CD4-positive, alpha-beta T cell treated with Interleukin-4 for 1 hour (primary cell): ENCODE results near the gene LRP10.
"Not testable (repeated sequence)": the region's sequence is repeated elsewhere in the genome, so short reads cannot be mapped to it uniquely, and the experiment has no call there.

Experiments
- DNase-seq, 2 donors: peaks; one replicate each; pipeline ENCODE4 v3.0.0-alpha.2; 2020 to 2022

Gene LRP10, protein sequence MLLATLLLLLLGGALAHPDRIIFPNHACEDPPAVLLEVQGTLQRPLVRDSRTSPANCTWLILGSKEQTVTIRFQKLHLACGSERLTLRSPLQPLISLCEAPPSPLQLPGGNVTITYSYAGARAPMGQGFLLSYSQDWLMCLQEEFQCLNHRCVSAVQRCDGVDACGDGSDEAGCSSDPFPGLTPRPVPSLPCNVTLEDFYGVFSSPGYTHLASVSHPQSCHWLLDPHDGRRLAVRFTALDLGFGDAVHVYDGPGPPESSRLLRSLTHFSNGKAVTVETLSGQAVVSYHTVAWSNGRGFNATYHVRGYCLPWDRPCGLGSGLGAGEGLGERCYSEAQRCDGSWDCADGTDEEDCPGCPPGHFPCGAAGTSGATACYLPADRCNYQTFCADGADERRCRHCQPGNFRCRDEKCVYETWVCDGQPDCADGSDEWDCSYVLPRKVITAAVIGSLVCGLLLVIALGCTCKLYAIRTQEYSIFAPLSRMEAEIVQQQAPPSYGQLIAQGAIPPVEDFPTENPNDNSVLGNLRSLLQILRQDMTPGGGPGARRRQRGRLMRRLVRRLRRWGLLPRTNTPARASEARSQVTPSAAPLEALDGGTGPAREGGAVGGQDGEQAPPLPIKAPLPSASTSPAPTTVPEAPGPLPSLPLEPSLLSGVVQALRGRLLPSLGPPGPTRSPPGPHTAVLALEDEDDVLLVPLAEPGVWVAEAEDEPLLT

DNA sequence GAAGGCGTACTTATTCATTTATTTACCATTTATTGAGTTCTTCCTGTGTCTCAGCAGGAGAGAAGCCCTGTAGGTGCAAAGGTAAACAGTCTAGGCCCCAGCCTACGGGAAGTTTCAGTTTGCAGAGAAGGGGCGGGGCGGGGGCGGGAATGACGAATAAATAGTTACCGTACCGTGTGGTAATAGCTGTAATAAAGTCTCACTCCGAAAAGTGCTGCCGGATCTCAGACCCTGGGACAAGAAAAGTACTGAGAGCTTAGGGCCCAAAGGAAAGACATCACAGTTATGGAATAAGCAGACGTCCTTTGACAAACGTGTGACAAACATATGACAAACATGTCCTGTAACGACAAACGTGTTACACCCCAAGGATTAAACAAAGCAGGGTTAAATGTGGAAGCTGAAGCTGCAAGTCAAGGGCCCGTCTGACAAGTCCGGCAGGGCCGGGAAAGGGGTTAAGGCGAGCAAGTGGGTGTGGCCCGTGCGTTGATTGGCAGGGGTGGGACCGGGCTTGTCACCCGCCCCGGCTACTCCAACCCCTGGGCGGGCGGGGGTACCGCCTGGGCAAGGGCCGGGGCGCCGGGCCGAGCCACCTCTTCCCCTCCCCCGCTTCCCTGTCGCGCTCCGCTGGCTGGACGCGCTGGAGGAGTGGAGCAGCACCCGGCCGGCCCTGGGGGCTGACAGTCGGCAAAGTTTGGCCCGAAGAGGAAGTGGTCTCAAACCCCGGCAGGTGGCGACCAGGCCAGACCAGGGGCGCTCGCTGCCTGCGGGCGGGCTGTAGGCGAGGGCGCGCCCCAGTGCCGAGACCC lies at the start of gene LRP10:
TSS of gene LRP10 (plus strand) at position 517 of the 809 bp plus-strand sequence. CDS start 564 bp downstream, outside the sequence.
- DNase-seq = peak; percentile 84

DNA sequence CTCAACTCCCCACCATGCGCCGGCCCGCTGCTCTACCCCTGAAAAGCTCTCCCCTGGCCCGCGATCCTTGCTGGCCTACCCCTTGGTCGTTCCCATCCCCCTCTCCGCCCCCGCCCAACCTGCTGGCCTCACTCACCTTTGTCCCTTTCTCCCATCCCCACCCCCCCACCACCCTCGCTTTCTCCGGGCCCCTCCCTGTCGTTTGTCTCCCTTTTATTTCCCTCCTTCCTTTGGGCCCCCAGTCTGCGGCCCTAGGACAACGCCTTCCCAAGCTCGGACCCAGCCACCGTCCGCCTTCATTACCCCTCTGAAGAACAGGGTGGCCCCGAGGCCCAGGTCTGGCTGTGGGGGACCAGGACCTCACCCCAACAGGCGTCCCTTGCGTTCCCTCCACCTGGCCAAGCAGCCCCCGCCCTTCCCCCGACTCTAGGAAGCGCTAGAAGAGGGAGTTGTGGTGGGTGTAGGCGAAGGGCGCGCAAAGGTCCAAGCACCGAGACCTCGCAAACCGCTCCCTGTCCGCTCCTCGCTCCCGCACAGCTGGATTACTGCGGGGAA lies 49.4 kb upstream of the LRP10 start:
- no peak for DNase-seq

DNA sequence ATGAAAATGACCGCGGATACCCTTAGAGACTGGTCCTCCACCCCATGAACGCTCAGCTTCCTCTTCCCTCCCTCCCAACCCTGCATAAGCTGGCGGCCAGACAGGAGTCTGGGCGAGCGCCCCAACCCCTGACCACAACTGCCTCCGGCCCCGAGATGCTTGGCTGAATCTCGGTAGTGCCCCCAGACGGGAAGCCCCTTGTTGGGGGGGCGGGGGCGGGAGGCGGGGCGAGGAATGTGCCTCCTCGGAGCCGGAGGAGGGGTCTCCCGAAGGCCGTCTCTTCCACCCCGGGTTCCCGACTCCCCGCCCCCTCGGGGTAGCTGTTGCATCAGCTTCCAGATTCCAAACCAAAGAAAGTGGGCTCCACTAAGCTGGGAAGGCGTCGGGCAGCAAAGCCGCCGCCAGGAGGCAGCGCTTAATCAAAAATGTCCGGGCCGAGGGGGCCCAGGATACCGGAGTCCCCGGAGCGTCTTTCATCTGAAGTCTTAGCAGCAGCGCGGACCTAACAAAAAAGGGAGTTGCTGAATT lies 48.9 kb upstream of the LRP10 start:
- peak; percentile 74 to 75 for DNase-seq

DNA sequence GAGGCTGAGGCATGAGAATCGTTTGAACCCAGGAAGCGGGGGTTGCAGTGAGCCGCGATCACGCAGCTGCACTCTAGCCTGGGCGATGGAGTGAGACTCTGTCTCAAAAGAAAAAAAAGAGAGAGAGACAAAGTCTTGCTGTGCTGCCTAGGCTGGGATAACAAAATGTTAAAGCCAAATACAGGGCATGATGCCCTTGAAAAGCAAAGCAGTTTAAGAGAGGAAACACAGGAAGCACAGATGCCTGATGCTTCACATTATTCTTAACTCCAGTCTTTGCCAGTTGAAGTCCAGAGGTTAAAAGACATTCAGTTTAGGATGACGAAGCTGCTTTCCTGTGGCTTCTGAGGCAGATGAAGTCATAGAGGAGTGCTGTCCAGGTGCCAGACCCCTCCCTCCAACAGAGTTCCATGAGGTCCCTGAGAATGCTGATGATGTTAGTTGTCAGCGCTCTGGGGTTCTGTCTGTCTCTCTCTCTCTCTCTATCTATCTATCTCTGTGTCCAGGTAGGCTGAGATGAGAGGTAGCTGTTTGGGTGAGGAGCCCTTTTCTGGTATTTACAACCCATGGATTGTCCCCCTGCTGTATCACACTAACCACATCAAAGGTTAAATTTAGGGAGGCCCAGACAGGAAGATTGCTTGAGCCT lies 46.7 kb upstream of the LRP10 start:
- no peak for DNase-seq

DNA sequence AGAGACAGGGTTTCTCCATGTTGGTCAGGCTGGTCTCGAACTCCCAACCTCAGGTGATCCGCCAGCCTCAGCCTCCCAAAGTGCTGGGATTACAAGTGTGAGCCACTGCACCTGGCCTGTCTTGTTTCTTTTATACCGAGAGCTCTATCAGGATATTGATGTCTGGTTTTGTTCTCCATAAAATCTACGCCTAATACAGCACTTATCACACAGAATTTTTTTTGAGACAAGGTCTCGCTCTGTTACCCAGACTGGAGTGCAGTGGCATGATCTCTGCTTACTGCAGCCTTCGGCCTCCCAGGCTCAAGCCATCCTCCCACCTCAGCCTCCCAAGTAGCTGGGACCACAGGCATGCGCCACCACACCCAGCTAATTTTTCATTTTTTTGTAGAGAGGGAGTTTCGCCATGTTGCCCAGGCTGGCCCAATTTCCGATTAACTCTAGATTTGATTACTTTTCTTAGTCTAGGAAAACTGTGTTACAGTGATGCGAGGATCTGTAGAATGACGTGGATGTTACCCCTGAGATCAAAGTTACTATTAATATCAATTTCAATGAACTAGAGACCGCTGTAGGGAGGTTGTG lies 42.4 kb upstream of the LRP10 start:
- not testable (repeated sequence) for DNase-seq

GRCh38 chr14:22829661-22830442 lies 41.7 kb upstream of the LRP10 start, which contains the start of gene MRPL52:
Gene MRPL52, plus strand, starts transcription at chr14:22829887. Its CDS starts 26 bp downstream, at chr14:22829913.
- peak; percentile 92 to 93 for DNase-seq

DNA sequence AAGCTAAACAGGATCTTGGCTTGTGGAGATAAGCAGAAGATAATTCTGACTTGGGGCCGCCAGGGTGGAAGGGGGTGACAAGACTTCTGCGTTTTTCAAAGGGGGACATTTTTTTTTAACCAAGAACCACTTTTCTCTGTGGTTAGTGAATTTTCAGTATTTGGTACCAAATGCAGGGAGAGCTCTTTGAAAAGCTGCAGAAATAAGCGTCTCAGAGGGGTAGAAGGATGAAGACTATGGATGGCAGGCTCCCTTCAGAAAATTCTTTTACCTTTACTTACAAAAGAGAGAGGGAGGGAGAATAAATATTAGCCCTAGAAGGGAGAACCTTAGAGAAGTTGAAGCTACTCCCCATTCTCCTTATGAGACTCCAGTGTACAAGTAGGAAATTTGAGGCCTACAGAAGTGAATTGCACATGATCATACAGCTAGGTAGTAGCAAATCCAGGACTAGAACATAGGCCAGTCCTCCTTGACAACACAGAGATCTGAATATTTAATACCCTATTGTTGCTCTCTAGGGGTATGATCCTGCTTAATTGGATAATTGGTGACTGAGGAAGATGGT lies 41.0 kb upstream of the LRP10 start:
- no peak for DNase-seq

DNA sequence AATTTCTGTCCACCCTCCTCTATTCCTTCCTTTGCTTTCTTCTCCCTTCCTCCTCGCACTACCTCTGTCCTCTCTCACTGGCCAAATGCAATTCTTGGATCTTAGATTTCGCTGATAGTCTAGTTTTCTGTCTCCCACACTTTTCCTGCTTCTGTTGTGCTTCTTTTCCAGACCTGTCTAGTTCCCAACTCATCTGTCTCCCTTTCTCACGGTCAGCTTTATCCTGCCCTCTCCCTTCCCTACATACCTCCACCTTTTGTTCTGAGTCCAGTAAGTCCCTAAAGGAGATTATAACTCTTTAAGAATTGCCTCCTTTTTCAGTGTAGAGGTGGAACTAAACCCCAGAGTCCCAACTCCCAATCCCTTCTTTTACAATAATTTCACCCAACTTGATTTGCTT lies 36.0 kb upstream of the LRP10 start:
- DNase-seq = no peak

GRCh38 chr14:22836301-22837113 lies 35.0 kb upstream of the LRP10 start, which contains the start of gene MMP14:
Gene MMP14, plus strand, starts transcription at chr14:22836585. Its CDS starts 233 bp downstream, at chr14:22836818.
- no peak for DNase-seq

DNA sequence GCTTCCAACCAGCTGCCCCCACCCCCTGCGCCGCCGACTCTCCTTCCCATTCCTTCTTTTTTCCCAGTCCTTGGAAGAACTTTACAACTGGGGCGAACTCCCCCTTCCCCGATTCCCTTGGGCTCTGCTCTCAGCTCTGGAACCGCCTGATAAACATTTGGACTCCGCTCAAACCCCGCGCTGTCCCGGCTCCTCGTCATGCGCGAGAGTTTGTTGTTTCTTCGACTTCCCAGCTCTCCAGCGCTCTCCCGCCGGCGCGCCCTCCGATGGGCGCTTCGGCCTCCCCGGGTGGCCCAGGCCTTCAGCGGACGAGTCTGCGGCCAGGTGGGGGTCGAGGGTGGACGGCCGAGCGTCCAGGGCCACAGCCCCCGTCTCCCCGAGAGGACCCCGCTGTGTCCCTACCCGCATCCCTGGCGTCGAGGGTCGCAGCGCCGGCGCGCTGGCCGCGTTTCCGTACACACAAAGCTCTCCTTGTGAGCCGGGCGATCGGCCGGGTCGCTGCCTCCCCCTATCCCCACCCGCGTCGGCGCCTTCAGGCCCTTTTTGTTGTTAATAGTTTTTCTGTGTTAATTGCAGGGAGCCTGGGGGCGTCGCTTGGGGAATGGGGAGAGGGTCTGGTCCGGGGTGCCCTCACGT lies 34.3 kb upstream of the LRP10 start:
- DNase-seq = no peak

- DNase-seq = no peak
Measured at GRCh38 chr14:22837750-22838538, 33.6 kb upstream of the LRP10 start.

DNA sequence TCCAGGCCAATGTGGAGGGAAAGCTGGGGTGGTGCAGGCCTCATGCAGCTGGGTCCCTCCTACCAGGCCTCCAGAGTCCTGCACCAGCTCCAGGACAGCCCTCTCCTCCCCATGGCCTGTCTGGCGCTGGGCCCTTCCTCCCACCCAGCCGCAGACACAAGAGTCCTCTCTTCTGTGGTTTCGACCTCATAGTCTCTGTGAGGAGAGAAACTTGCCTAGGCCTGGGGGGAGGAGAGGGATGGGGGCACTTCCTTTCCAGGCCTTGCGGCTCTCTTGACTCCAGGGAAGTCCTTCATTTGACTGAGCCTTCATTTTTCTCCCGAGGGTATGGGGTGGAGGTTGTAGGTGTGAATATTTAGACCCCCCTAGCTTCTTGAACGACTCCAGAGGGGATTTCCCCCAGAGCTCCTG lies 32.9 kb upstream of the LRP10 start:
- DNase-seq = no peak

- no peak for DNase-seq
Measured at GRCh38 chr14:22839159-22839779, 32.3 kb upstream of the LRP10 start.

GRCh38 chr14:22841311-22841710 lies 30.2 kb upstream of the LRP10 start:
- no peak for DNase-seq

DNA sequence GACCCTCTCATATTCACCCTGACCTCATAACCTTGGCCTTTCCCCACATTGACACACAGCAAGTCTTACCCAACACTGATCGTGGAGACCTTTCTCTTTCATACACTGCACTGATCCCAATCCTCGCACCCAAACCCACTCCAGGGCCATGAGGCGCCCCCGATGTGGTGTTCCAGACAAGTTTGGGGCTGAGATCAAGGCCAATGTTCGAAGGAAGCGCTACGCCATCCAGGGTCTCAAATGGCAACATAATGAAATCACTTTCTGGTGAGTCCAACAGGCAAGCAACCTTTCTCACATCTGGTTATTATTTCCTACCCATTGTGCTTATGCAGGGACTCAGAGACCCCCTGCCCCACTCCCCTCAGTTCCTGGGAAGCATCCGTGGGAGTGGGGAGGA lies 29.8 kb upstream of the LRP10 start:
- no peak for DNase-seq

GRCh38 chr14:22842211-22843122 lies 29.1 kb upstream of the LRP10 start:
- no peak for DNase-seq
